ENCODE data around the gene TBC1D8.

TBC1D8 gene

DNA sequence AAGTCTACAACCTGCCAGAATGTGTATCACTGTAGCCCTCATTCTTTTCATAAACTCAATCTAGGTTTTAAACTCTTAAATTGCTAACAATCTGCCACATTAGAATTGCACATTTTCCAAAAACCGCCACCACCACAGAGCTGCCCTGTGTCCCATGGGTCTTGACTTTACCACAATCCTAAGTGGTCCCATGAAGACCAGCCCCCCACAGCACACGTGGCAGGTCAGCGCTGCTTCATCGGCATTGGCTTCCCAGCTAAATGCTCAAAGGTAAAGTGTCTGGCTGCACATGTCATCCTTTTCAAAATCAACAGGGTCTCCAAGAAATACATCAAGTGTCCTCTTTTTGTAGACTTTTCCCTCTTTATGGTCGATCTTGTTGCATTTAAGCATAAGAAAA lies 2.4 kb downstream of the TBC1D8 start:
- DNase-seq (ENCODE audit: low spot score), result no peak
- TF ChIP-seq, protein P1, sequence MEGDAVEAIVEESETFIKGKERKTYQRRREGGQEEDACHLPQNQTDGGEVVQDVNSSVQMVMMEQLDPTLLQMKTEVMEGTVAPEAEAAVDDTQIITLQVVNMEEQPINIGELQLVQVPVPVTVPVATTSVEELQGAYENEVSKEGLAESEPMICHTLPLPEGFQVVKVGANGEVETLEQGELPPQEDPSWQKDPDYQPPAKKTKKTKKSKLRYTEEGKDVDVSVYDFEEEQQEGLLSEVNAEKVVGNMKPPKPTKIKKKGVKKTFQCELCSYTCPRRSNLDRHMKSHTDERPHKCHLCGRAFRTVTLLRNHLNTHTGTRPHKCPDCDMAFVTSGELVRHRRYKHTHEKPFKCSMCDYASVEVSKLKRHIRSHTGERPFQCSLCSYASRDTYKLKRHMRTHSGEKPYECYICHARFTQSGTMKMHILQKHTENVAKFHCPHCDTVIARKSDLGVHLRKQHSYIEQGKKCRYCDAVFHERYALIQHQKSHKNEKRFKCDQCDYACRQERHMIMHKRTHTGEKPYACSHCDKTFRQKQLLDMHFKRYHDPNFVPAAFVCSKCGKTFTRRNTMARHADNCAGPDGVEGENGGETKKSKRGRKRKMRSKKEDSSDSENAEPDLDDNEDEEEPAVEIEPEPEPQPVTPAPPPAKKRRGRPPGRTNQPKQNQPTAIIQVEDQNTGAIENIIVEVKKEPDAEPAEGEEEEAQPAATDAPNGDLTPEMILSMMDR (IDR thresholded peaks at IDR 0.05; ENCODE audit: extremely low read depth, insufficient read depth, missing control alignments), result no peak
- in situ Hi-C loops (cut with MboI; ENCODE audit: low pct_unique_long_range_greater_than_20kb, low sequenced_read_pairs, unreplicated experiment), result no loop called here

DNA sequence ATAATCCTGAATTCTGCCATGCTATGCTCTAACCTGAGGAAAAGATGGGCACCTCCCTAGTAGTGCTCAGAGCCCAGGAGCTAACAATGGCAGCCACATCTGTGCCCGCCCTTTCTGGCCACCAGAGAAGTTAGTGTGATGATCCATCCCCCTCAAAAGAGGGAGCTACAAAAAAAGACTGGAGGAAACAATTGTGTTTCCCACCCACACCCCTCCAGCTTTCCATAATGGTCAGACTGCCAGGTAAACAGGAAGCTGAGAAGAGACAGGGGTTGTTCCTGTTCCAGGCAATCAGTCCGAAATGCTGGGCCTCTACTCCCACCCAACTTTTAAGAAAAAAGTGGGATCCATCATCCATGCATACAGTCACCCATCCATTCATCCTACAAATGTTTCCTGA lies 3.2 kb downstream of the TBC1D8 start:
- TF ChIP-seq, protein P1 (IDR thresholded peaks at IDR 0.05; ENCODE audit: extremely low read depth, insufficient read depth, missing control alignments), result no peak
- DNase-seq (ENCODE audit: low spot score), result no peak
- in situ Hi-C loops (cut with MboI; ENCODE audit: low pct_unique_long_range_greater_than_20kb, low sequenced_read_pairs, unreplicated experiment), result no loop called here

DNA sequence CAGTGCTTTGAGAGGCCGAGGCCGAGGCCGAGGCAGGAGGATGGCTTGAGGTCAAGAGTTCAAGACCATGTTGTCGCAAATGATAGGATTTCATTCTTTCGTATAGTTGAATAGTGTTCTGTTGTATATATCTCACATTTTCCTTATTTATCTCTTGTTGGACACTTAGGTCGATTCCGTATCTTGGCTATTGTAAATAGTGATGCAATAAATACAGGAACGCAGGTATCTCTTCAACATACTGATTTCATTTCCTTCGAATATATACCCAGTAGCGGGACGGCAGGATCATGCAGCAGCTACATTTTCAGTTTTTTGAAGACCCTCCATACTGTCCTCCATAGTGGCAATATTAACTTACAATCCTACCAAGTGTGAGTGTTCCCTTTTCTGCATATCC lies 4.1 kb downstream of the TBC1D8 start:
- in situ Hi-C loops (cut with MboI; ENCODE audit: low pct_unique_long_range_greater_than_20kb, low sequenced_read_pairs, unreplicated experiment), result no loop called here
- TF ChIP-seq, protein P1 (IDR thresholded peaks at IDR 0.05; ENCODE audit: extremely low read depth, insufficient read depth, missing control alignments), result no peak
- no peak for DNase-seq (ENCODE audit: low spot score)

DNA sequence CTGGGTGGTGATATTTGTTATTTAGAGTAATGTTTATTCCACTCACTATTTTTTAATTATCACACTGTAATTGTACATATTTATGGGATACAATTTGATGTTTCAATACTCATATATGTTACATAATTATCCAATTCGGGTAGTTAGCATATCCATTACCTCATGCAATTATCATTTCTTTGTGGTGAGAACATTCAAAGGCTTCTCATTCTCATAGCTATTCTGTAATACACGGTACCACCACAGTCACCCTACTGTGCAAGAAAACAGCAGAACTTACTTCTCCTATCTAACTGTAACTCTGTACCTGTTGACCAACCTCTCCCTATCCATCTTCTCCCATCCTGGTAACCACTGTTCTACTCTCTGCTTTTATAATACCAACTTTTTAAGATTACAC lies 4.6 kb downstream of the TBC1D8 start:
- in situ Hi-C loops (cut with MboI; ENCODE audit: low pct_unique_long_range_greater_than_20kb, low sequenced_read_pairs, unreplicated experiment), result no loop called here
- TF ChIP-seq, protein P1 (IDR thresholded peaks at IDR 0.05; ENCODE audit: extremely low read depth, insufficient read depth, missing control alignments), result no peak
- DNase-seq (ENCODE audit: low spot score), result no peak

DNA sequence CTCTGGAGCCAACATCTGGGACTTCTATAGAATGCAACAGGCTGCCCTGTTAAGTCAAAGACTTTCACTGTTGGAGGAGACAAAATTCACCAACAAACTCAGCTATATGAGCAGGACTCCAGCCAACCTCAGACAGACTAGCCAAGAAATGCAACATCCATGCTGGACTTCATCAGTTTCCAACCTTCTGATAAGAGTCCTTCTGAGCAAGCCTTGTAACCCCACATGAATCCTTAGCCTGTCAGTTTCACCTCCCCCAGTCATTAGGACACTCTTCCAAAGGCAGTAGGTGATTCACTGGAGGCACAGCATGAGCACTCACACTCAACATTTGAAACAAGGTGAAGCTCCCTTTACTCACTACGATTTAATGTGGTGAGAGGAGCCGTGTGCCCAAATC lies 5.8 kb downstream of the TBC1D8 start:
- in situ Hi-C loops (cut with MboI; ENCODE audit: low pct_unique_long_range_greater_than_20kb, low sequenced_read_pairs, unreplicated experiment), result no loop called here
- DNase-seq (ENCODE audit: low spot score), result no peak
- TF ChIP-seq, protein P1 (IDR thresholded peaks at IDR 0.05; ENCODE audit: extremely low read depth, insufficient read depth, missing control alignments), result no peak

DNA sequence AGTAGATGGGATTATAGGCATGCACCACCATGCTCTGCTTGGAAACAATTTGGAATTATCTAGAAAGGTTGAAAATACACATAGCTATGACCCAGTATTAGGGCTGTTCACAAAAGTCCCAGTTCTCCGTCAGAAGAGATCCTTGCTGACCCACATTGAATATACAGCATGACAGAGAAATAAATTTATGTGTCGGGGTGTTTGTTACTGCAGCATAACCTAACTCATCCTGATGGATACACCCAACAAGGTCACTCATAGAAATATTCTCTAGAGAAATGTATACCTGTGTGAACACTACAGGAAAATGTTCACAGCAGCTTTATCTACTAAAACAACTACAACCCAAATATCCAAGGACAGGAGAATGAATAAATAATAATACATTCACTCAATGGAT lies 9.0 kb downstream of the TBC1D8 start:
- TF ChIP-seq, protein P1 (IDR thresholded peaks at IDR 0.05; ENCODE audit: extremely low read depth, insufficient read depth, missing control alignments), result no peak
- no peak for DNase-seq (ENCODE audit: low spot score)
- in situ Hi-C loops (cut with MboI; ENCODE audit: low pct_unique_long_range_greater_than_20kb, low sequenced_read_pairs, unreplicated experiment), result no loop called here
